ENCODE results near the gene ABCA3. TPM values are rescaled to one million over a fixed set of nuclear protein-coding genes. Genes with fewer than 3 reads are reported as not detected.

Gene ABCA3
- total and polyA plus RNA-seq, 2 of the 8 experiments (the other 6 are each of a cell fraction or from before 2014, with no cell fraction given) = 5.7 to 7.9 TPM

- TF ChIP-seq, protein P1, sequence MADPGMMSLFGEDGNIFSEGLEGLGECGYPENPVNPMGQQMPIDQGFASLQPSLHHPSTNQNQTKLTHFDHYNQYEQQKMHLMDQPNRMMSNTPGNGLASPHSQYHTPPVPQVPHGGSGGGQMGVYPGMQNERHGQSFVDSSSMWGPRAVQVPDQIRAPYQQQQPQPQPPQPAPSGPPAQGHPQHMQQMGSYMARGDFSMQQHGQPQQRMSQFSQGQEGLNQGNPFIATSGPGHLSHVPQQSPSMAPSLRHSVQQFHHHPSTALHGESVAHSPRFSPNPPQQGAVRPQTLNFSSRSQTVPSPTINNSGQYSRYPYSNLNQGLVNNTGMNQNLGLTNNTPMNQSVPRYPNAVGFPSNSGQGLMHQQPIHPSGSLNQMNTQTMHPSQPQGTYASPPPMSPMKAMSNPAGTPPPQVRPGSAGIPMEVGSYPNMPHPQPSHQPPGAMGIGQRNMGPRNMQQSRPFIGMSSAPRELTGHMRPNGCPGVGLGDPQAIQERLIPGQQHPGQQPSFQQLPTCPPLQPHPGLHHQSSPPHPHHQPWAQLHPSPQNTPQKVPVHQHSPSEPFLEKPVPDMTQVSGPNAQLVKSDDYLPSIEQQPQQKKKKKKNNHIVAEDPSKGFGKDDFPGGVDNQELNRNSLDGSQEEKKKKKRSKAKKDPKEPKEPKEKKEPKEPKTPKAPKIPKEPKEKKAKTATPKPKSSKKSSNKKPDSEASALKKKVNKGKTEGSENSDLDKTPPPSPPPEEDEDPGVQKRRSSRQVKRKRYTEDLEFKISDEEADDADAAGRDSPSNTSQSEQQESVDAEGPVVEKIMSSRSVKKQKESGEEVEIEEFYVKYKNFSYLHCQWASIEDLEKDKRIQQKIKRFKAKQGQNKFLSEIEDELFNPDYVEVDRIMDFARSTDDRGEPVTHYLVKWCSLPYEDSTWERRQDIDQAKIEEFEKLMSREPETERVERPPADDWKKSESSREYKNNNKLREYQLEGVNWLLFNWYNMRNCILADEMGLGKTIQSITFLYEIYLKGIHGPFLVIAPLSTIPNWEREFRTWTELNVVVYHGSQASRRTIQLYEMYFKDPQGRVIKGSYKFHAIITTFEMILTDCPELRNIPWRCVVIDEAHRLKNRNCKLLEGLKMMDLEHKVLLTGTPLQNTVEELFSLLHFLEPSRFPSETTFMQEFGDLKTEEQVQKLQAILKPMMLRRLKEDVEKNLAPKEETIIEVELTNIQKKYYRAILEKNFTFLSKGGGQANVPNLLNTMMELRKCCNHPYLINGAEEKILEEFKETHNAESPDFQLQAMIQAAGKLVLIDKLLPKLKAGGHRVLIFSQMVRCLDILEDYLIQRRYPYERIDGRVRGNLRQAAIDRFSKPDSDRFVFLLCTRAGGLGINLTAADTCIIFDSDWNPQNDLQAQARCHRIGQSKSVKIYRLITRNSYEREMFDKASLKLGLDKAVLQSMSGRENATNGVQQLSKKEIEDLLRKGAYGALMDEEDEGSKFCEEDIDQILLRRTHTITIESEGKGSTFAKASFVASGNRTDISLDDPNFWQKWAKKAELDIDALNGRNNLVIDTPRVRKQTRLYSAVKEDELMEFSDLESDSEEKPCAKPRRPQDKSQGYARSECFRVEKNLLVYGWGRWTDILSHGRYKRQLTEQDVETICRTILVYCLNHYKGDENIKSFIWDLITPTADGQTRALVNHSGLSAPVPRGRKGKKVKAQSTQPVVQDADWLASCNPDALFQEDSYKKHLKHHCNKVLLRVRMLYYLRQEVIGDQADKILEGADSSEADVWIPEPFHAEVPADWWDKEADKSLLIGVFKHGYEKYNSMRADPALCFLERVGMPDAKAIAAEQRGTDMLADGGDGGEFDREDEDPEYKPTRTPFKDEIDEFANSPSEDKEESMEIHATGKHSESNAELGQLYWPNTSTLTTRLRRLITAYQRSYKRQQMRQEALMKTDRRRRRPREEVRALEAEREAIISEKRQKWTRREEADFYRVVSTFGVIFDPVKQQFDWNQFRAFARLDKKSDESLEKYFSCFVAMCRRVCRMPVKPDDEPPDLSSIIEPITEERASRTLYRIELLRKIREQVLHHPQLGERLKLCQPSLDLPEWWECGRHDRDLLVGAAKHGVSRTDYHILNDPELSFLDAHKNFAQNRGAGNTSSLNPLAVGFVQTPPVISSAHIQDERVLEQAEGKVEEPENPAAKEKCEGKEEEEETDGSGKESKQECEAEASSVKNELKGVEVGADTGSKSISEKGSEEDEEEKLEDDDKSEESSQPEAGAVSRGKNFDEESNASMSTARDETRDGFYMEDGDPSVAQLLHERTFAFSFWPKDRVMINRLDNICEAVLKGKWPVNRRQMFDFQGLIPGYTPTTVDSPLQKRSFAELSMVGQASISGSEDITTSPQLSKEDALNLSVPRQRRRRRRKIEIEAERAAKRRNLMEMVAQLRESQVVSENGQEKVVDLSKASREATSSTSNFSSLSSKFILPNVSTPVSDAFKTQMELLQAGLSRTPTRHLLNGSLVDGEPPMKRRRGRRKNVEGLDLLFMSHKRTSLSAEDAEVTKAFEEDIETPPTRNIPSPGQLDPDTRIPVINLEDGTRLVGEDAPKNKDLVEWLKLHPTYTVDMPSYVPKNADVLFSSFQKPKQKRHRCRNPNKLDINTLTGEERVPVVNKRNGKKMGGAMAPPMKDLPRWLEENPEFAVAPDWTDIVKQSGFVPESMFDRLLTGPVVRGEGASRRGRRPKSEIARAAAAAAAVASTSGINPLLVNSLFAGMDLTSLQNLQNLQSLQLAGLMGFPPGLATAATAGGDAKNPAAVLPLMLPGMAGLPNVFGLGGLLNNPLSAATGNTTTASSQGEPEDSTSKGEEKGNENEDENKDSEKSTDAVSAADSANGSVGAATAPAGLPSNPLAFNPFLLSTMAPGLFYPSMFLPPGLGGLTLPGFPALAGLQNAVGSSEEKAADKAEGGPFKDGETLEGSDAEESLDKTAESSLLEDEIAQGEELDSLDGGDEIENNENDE (IDR thresholded peaks at IDR 0.05; ENCODE audit: insufficient replicate concordance, low read length) = no peak
- TF ChIP-seq ATF2 (IDR thresholded peaks at IDR 0.05; ENCODE audit: low read length) (no peak), TAF1 (IDR thresholded peaks at IDR 0.05; ENCODE audit: low read depth, low read length) (peak; percentile 42; the same call in 1 of the 2 replicates)
These were observed 104.0 kb downstream of the ABCA3 start, which contains the start of gene DNASE1L2 (continued) for GRCh38 chr16:2236337-2237101.

All from H1 (cell line).